ENCODE results near the gene SERF1B.
"Not testable (repeated sequence)": the region's sequence is repeated elsewhere in the genome, so short reads cannot be mapped to it uniquely, and the experiment has no call there.

SERF1B gene

GRCh38 chr5:70025106-70025844 is at the start of gene SERF1B:
SERF1B (plus strand) TSS chr5:70025251; CDS start chr5:70025452, 201 bp downstream.
- DNase-seq: not testable (repeated sequence)

- DNase-seq: not testable (repeated sequence)
Observed at GRCh38 chr5:69991713-69992112, 33.3 kb upstream of the SERF1B start.

- not testable (repeated sequence) for DNase-seq
Observed at GRCh38 chr5:69995535-69995934, 29.5 kb upstream of the SERF1B start.

- not testable (repeated sequence) for DNase-seq
Observed at GRCh38 chr5:70020660-70021059, 4.4 kb upstream of the SERF1B start.

GRCh38 chr5:70025845-70026145 is 744 bp downstream of the SERF1B start:
- DNase-seq: not testable (repeated sequence)

GRCh38 chr5:70031204-70031603 is 6.2 kb downstream of the SERF1B start:
- not testable (repeated sequence) for DNase-seq

- DNase-seq: not testable (repeated sequence)
Observed at GRCh38 chr5:70041411-70041810, 16.4 kb downstream of the SERF1B start.

- not testable (repeated sequence) for DNase-seq
Observed at GRCh38 chr5:70049790-70050142, 24.7 kb downstream of the SERF1B start.

- DNase-seq: not testable (repeated sequence)
Observed at GRCh38 chr5:70056289-70056942, 31.4 kb downstream of the SERF1B start.

- not testable (repeated sequence) for DNase-seq
Observed at GRCh38 chr5:70057140-70057539, 32.1 kb downstream of the SERF1B start.

GRCh38 chr5:70077632-70078031 is 52.6 kb downstream of the SERF1B start:
- DNase-seq: not testable (repeated sequence)

- DNase-seq: not testable (repeated sequence)
Observed at GRCh38 chr5:70088907-70089464, 63.9 kb downstream of the SERF1B start.

- not testable (repeated sequence) for DNase-seq
Observed at GRCh38 chr5:70091776-70092175, 66.7 kb downstream of the SERF1B start.
